IgD-negative memory B cell (primary cell): ENCODE results near the gene ASTN2. TPM values are rescaled to one million over a fixed set of nuclear protein-coding genes. Genes with fewer than 3 reads are reported as not detected.

Experiments
- H3K27ac Mint-ChIP-seq, 3 donors: one replicate each; pipeline ENCODE4 v1.8.0; 2020 to 2022; ENCODE audit warnings: mild to moderate bottlenecking in 3 of 3, mixed read lengths in 3 of 3, moderate library complexity in 1 of 3
- H3K27me3 Mint-ChIP-seq: one replicate; pipeline ENCODE4 v1.8.0; 2021; ENCODE audit warnings: mixed read lengths
- H3K36me3 Mint-ChIP-seq: one replicate; pipeline ENCODE4 v1.8.0; 2020; ENCODE audit warnings: mild to moderate bottlenecking, mixed read lengths
- H3K4me1 Mint-ChIP-seq, 3 donors: one replicate each; pipeline ENCODE4 v1.8.0; 2020 to 2022; ENCODE audit warnings: mixed read lengths in 3 of 3, mild to moderate bottlenecking in 1 of 3
- H3K4me3 Mint-ChIP-seq, 4 donors: one replicate each; pipeline ENCODE4 v1.8.0; 2020 to 2022; ENCODE audit warnings: mild to moderate bottlenecking in 4 of 4, mixed read lengths in 4 of 4, moderate library complexity in 3 of 4
- H3K9me3 Mint-ChIP-seq, 3 donors: one replicate each; pipeline ENCODE4 v1.8.0; 2020 to 2021; ENCODE audit warnings: mixed read lengths in 3 of 3, mild to moderate bottlenecking in 1 of 3
- polyA plus RNA-seq: library from polyadenylated mRNA; unstranded; fragments of 300-500 nt; fragmentation: Illumina TruSeq; gene quantifications from one replicate; pipeline ENCODE4 v1.2.3, GENCODE V29; 2021

ASTN2 gene
- polyA plus RNA-seq, 1 donor from 2014 or later = 2.7 TPM

DNA sequence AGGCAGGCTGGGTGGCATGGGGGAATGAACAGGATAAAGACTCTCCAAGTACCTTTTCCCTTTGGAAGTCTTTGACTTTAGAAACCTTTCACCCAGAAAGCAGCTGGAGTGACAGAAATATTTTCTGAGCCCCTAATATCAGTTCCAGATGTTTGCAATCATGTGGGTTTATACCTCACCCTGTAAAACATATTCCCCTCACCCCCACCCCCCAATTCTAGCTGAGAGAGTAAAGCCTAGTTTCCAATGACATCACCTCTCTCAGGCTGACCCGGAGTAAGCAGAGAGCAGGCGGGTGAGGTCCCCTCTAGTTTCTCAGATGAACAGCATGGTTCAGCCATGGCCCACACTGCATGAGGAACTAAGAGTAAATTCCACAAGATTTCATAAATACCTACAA is 810.6 kb downstream of the ASTN2 start:
- Mint-ChIP-seq H3K27me3 (no peaks in the 10 kb centered on the region), H3K4me3 (no peak overlapping the region), H3K36me3 (peaks cover 5% of the 10 kb centered on the region), H3K27ac (no peak overlapping the region), H3K4me1 (no peaks in the 10 kb centered on the region), H3K9me3 (no peaks in the 10 kb centered on the region)

DNA sequence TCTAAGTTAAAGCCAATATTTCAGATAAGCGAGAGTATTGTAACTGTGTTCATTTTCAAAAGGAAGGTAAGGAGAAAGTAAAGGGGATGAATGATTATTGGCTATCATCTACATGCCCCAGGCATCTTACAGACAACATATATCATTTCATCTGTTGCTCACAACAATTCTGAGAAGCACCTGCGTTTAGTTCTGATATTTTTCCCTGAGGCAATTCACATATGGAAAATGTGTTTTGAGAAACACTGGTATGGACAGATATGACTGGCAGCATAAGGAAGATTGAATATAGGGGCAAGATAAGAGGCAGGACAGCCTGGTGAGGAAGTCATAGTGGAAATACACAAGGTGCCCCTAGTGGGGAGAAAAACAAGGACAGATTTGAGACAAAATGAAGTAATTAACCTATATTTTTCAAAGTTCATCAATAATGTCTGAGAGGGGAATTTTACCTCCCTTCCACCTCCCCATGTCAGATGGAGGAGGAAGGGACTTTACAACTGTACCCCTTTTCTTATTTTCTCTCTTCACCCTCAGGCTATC is 815.4 kb downstream of the ASTN2 start:
- H3K4me3 Mint-ChIP-seq = no peak overlapping the region
- no peaks in the 10 kb centered on the region for H3K4me1 Mint-ChIP-seq
- no peaks in the 10 kb centered on the region for H3K9me3 Mint-ChIP-seq
- no peak overlapping the region for H3K27ac Mint-ChIP-seq
- no peaks in the 10 kb centered on the region for H3K36me3 Mint-ChIP-seq
- no peaks in the 10 kb centered on the region for H3K27me3 Mint-ChIP-seq

DNA sequence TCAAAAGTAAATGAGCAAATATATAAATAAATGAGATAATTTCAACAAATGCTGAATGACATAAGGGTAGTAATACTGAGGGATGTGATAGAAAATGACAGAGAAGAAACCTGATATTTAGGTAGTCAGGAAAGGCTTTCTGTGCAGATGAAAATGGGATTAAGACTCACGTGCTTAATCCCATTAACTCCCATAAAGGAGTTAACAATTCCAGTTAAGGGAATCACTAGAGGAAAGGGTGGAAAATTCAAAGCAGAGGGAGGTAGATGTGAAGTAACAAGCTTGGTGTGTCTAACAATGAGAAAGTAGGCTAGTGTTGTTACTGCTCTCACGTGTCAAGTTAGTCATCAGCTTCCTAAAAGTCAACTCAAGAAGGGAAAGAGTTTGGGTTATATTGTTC is 818.2 kb downstream of the ASTN2 start:
- no peak overlapping the region for H3K27ac Mint-ChIP-seq
- H3K27me3 Mint-ChIP-seq = no peaks in the 10 kb centered on the region
- H3K4me1 Mint-ChIP-seq = no peaks in the 10 kb centered on the region
- no peaks in the 10 kb centered on the region for H3K36me3 Mint-ChIP-seq
- H3K9me3 Mint-ChIP-seq = peaks cover 0 to 3% (median 0%) of the 10 kb centered on the region in 3 donors
- H3K4me3 Mint-ChIP-seq = no peak overlapping the region

DNA sequence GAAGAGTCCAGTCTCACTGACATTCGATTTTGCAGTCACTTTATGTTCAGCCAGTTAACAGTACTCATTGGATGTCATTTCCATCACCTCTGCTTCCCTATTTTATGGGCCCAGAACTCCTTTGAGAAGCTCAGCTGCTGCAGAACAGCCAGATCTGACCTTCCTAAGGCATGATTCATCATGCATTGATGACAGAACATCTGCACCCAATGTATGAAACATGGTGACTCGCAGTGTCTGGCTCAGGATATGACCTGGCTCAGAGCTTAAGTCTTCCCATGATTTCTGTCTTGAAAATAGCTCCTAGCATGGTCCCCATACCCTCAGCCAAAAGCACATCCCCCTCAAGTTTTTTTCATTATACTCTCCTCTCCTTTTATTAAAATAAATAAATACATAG is 820.3 kb downstream of the ASTN2 start:
- peaks cover 0 to 7% (median 2%) of the 10 kb centered on the region in 3 donors for H3K9me3 Mint-ChIP-seq
- no peaks in the 10 kb centered on the region for H3K27me3 Mint-ChIP-seq
- H3K4me1 Mint-ChIP-seq = no peaks in the 10 kb centered on the region
- H3K27ac Mint-ChIP-seq = no peak overlapping the region
- H3K36me3 Mint-ChIP-seq = no peaks in the 10 kb centered on the region
- no peak overlapping the region for H3K4me3 Mint-ChIP-seq

DNA sequence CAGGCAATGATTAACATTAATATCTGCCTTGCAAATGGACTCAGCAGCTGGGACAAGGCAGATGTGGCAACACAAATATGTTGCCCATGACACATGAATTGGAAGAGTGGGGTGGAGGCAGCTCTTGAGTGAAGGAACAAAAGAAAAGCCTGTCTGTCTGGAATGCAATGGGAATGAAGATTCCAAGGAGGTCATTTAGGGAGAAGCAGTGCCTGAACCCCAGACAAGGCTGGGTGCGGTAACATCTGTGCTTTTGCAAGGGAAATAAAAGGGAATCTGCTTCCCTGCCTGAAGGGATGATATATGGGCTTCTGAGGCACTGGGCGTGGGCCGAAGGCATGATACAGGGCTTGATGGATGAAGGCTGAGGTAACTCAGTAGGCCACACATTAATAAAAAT is 821.9 kb downstream of the ASTN2 start:
- no peaks in the 10 kb centered on the region for H3K4me1 Mint-ChIP-seq
- H3K9me3 Mint-ChIP-seq = peaks cover 2 to 20% (median 8%) of the 10 kb centered on the region in 3 donors
- H3K27ac Mint-ChIP-seq = no peak overlapping the region
- no peaks in the 10 kb centered on the region for H3K27me3 Mint-ChIP-seq
- H3K36me3 Mint-ChIP-seq = peaks cover 4% of the 10 kb centered on the region
- H3K4me3 Mint-ChIP-seq = no peak overlapping the region

DNA sequence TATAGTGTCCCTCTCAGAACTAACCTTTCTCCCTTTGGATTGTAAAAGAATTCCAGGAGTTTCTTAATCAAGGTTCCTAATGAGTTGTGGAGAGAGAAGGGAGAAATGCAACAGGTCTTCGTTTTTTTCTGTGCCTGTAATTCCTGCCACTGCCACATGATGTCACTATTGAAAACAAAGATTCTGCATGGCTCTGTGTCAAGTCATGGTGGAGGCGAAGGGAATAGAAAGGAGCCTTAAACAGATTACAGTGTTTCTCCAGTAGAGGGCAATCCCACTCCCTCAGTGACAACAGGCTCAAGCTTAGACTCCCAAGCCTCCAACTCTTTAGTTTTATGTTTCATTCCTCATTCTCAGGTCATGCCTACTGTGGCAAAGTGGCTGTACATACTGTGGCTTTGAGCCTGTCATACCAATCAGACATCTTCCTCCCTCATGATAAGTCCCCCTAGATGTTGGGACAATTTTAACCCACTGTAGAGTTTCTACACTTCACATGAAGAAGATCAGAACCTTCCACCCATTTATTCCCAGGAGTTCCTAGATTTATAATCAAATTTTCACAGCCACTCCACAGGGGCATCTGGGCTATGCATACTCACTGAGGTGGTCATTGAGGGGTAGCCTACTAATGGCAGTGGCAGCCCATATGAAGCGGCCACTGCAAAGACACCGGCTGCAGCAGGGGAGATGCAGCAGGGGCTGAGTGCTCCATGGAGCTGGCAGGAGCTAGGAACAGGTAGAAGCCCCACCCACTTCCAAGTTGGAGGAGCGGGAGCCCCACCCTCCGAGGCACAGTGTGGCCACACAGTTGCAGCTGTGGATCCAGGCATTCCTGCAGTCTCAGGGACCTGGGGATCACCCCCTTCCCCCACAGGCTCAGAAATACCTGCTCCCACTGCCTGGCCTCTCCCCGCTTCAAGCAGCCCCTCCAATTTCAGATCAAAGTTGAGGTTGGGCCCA is 825.2 kb downstream of the ASTN2 start:
- Mint-ChIP-seq H3K27me3 (no peaks in the 10 kb centered on the region), H3K27ac (no peak overlapping the region), H3K4me1 (no peaks in the 10 kb centered on the region), H3K36me3 (peaks cover 7% of the 10 kb centered on the region), H3K9me3 (peaks cover 3 to 26% (median 8%) of the 10 kb centered on the region in 3 donors), H3K4me3 (no peak overlapping the region)

DNA sequence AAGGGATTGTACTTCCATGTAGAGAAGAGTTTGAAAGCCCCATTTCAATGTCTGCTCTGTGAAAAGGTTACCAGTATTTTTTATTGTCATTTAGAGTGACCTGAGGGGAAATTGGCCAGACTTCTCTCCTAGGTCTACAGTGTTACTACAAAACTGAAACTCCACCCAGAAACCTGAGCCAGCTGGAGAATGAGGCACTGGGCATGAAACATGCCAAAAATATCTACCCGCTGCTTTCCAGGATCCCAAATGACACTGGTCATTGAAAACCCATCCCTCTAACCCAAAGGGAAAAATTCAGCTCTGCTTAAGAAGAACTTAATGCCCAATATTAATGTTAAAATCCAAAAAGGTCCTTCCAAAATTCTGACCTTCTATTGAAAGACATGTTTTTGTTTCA is 826.9 kb downstream of the ASTN2 start:
- Mint-ChIP-seq H3K36me3 (peaks cover 7% of the 10 kb centered on the region), H3K27ac (no peak overlapping the region)

DNA sequence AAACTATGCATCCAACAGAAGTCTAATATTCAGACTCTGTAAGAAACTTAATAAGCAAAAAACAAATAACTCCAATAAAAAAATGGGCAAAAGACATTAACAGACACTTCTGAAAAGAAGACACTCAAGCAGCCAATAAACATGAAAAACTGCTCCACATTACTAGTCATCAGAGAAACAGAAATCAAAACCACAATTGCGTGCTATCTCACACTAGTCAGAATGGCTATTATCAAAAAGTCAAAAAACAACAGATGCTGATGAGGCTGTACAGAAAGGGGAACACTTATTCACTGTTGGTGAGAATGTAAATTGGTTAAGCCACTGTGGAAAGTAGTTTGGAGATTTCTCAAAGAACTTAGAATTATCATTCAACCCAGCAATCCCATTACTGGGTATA is 829.0 kb downstream of the ASTN2 start:
- H3K36me3 Mint-ChIP-seq = peaks cover 9% of the 10 kb centered on the region
- H3K27me3 Mint-ChIP-seq = no peaks in the 10 kb centered on the region
- no peak overlapping the region for H3K27ac Mint-ChIP-seq
- peaks cover 4 to 23% (median 8%) of the 10 kb centered on the region in 3 donors for H3K9me3 Mint-ChIP-seq
- H3K4me3 Mint-ChIP-seq = no peak overlapping the region
- H3K4me1 Mint-ChIP-seq = no peaks in the 10 kb centered on the region

More for the DNA sequence above, 826.9 kb downstream of the ASTN2 start:
- H3K9me3 Mint-ChIP-seq = peaks cover 4 to 26% (median 8%) of the 10 kb centered on the region in 3 donors
- no peaks in the 10 kb centered on the region for H3K4me1 Mint-ChIP-seq
- H3K4me3 Mint-ChIP-seq = no peak overlapping the region
- no peaks in the 10 kb centered on the region for H3K27me3 Mint-ChIP-seq

DNA sequence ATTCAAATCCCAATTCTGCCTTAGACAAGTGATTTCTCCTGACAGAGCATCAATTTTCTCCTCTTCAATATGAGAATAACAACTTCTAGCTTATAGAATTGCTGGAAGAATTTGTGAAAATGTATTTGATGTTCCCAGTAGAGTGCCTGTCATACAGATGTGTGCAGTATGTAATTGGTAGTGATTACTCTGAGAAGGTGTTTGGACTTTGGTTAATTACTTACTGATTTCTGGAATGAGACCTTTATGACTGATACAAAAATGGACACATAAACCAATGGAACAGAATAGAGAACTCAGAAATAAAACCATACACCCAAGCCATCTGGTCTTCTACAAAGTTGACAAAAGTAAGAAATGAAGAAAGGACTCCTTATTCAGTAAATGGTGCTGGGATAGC is 829.7 kb downstream of the ASTN2 start:
- Mint-ChIP-seq H3K4me1 (no peaks in the 10 kb centered on the region), H3K27me3 (no peaks in the 10 kb centered on the region), H3K9me3 (peaks cover 4 to 23% (median 8%) of the 10 kb centered on the region in 3 donors), H3K36me3 (peaks cover 9% of the 10 kb centered on the region), H3K27ac (no peak overlapping the region), H3K4me3 (no peak overlapping the region)

DNA sequence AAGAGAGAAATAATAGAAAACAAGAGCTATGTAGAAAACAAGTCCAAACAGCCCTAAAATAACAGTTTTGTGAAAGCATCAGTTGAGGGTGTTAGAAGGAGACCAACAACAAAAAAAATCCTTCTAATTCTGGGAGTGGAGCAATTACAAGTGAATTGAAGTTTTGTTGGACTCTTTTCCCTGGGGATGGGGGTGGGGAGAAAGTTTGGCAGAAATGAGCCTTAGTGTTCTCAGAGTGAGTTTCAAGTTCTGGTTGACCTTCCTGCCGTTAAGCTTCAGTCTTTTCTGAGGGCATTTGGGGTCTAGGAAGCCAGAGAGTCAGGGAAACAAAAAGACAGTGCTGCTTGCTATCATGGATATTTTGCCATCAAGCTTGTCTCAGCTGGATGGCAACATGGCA is 834.0 kb downstream of the ASTN2 start:
- Mint-ChIP-seq H3K9me3 (peaks cover 0 to 2% (median 0%) of the 10 kb centered on the region in 3 donors), H3K36me3 (peaks cover 8% of the 10 kb centered on the region), H3K27me3 (no peaks in the 10 kb centered on the region), H3K4me3 (no peak overlapping the region), H3K4me1 (no peaks in the 10 kb centered on the region), H3K27ac (no peak overlapping the region)

DNA sequence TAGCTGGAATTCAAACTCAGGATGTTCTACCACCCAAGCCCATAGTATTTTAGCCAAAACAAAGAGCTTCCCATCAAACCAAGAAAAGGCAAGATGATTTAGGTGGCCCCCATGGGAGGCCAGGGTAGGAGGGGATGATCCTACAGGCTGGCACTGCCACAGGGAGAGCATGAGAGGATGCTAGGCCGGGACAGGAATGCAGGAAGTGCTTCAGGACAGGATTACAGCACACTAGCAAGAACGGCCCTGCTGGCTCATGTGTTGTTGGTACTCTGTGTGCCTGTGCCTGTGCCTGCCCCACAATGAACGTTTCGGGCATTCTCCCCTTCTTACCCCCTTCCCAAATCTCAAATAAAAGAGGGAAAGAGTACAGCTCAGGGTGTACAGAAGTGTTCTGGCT is 838.5 kb downstream of the ASTN2 start:
- no peaks in the 10 kb centered on the region for H3K4me1 Mint-ChIP-seq
- H3K36me3 Mint-ChIP-seq = peaks cover 6% of the 10 kb centered on the region
- H3K27ac Mint-ChIP-seq = no peak overlapping the region
- no peaks in the 10 kb centered on the region for H3K9me3 Mint-ChIP-seq
- no peak overlapping the region for H3K4me3 Mint-ChIP-seq
- no peaks in the 10 kb centered on the region for H3K27me3 Mint-ChIP-seq

DNA sequence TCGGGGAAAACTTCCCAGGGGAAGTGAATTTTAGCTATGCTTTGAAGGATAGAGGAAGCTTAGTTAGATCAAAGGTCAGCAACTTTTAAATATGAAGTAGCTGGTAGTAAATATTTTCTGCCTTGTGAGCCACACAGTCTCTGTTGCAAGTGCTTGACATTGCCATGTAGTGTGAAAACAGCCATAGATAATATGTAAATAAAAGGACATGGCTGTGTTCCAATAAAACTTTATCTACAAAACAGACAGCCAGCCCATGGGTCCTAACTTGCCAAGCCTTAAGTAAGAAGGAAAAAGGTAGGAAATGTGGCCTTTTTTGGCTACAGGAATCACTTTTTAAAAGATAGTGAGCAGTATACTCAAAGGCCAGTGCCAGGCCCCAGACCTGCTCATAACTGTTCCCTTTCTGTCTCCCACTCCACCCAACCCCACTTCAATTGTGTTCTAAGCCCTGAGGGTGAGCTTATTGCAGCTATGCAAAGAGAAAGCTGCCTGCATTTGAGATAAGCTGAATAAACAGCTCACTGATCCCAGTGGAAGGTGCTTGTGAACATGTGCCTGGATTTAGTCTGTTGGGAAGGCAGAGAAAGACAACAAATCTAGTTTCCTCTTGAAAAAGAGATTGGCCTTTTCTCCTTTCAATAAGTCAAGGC is 840.7 kb downstream of the ASTN2 start:
- Mint-ChIP-seq H3K27me3 (no peaks in the 10 kb centered on the region), H3K4me1 (no peaks in the 10 kb centered on the region), H3K27ac (no peak overlapping the region), H3K4me3 (no peak overlapping the region), H3K9me3 (no peaks in the 10 kb centered on the region), H3K36me3 (peaks cover 6% of the 10 kb centered on the region)

DNA sequence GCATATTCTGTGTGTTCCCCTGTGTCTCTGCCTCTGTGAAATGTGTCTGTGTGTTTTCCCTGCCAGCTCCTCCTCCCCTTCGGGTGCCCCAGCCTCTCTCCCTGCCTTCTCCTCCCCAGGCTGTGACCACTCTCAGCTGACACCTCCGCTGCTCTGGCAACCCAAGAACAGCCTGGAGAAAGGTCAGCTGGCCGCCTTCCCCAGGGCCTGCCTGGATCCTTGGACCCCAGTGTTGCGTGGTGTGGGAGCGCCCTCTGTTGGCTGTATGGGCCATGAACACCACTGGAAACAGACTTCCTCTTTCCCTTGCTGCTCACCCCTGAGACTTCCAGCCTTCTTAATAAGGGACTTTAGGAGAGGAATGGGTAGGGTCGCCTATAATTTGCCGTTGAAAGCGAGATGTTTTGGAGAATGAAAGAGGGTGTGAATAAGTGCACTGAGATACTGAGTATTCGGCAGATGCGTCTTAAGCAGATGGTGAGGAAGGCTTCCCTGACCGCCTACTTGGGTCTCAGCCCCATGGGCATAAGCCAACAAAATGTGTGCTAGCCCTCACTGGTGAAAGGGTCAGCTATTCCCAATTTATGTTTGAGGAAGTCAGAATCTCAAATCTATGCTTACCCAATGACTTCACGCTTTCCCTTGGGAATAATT is 842.6 kb downstream of the ASTN2 start:
- no peaks in the 10 kb centered on the region for H3K36me3 Mint-ChIP-seq
- H3K27me3 Mint-ChIP-seq = no peaks in the 10 kb centered on the region
- H3K4me1 Mint-ChIP-seq = no peaks in the 10 kb centered on the region
- no peak overlapping the region for H3K4me3 Mint-ChIP-seq
- H3K9me3 Mint-ChIP-seq = no peaks in the 10 kb centered on the region
- no peak overlapping the region for H3K27ac Mint-ChIP-seq

DNA sequence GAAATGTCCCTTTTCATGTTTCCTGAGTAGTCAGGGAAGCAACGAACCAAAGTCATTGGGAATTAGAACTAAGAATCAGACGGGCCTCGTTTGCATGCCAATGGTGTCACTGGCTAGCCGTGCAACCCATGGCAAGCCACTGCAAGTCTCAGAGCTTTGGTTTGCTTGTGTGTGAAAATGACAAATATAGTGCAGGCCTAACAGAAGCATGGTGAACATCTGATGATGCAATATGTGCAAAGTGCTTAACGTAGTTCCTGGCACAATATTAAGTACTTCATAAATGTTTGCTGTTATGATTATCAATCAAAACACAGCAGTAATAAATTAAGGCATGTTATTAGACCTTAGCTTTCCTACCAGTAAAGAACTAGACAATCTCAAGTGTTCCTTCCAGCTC is 845.7 kb downstream of the ASTN2 start:
- Mint-ChIP-seq H3K4me1 (no peaks in the 10 kb centered on the region), H3K27ac (no peak overlapping the region), H3K27me3 (no peaks in the 10 kb centered on the region), H3K9me3 (no peaks in the 10 kb centered on the region), H3K4me3 (no peak overlapping the region), H3K36me3 (no peaks in the 10 kb centered on the region)
